H1 (cell line): ENCODE measurements around the gene MBTPS1. TPM values are rescaled to one million over a fixed set of nuclear protein-coding genes. Genes with fewer than 3 reads are reported as not detected.

Experiments
- CTCF ChIA-PET: fragments of 300-600 bp; sonication (Branson Sonifier 250); formaldehyde crosslinking; loops from one replicate; lab custom pipeline; 2021; ENCODE audit not compliant: partially characterized antibody; lab: Charles Lee
- POLR2A ChIA-PET: fragments of 300-600 bp; sonication (Branson Sonifier 250); formaldehyde crosslinking; loops from one replicate; lab custom pipeline; 2021; ENCODE audit warnings: inconsistent platforms; ENCODE audit not compliant: partially characterized antibody; lab: Charles Lee
- DNase-seq, 2 experiments: peaks; one replicate each; pipeline versions ENCODE4 v3.0.0 to v3.0.0-alpha.2; 2010 to 2022; ENCODE audit warnings: low spot score in 2 of 2, low read depth in 1 of 2, mixed read lengths in 1 of 2
- FAIRE-seq: peaks from 2 replicates; lab custom pipeline; 2011; peaks lifted over from hg19 to GRCh38; lab: Jason Lieb, UNC
- H2AFZ ChIP-seq: 2 replicates; pipeline ENCODE4 v1.8.1; 2012; ENCODE audit warnings: low read length, inconsistent platforms
- H2AK5ac ChIP-seq: 2 replicates; pipeline ENCODE4 v1.6.1; 2013; ENCODE audit warnings: low read depth, low read length
- H2BK120ac ChIP-seq: replicated peaks from 2 replicates; pipeline ENCODE3; 2013; ENCODE audit warnings: low read depth, low read length, inconsistent platforms
- H2BK12ac ChIP-seq: 2 replicates; pipeline ENCODE4 v1.6.1; 2013; ENCODE audit warnings: low read depth, low read length
- H2BK15ac ChIP-seq: 2 replicates; pipeline ENCODE4 v1.6.1; 2013; ENCODE audit warnings: low read length
- H2BK20ac ChIP-seq: 2 replicates; pipeline ENCODE4 v1.6.1; 2013; ENCODE audit warnings: low read length
- H2BK5ac ChIP-seq: 2 replicates; pipeline ENCODE4 v1.6.1; 2013; ENCODE audit warnings: low read depth, low read length
- H3K14ac ChIP-seq: 2 replicates; pipeline ENCODE4 v1.6.1; 2013; ENCODE audit warnings: inconsistent platforms; ENCODE audit not compliant: insufficient read length
- H3K18ac ChIP-seq: 2 replicates; pipeline ENCODE4 v1.6.1; 2013; ENCODE audit warnings: low read length; ENCODE audit errors: extremely low read depth
- H3K23ac ChIP-seq: 2 replicates; pipeline ENCODE4 v1.6.1; 2013; ENCODE audit warnings: inconsistent platforms; ENCODE audit not compliant: insufficient read length
- H3K23me2 ChIP-seq: 2 replicates; pipeline ENCODE4 v1.6.1; 2013; ENCODE audit warnings: low read depth, low read length
- H3K27ac ChIP-seq: 2 replicates; pipeline ENCODE4 v1.6.1; 2011; ENCODE audit warnings: low read depth, low read length, inconsistent platforms
- H3K27me3 ChIP-seq, 4 experiments: replicated peaks in 1 of 4; 1 replicate in 1 of 4; 2 replicates in 3 of 4; pipeline versions ENCODE4 v1.6.1 to v1.8.1; 2011 to 2013; ENCODE audit warnings: low read length in 3 of 4, mild to moderate bottlenecking in 3 of 4, inconsistent platforms in 2 of 4, mixed read lengths in 2 of 4, moderate library complexity in 1 of 4; ENCODE audit not compliant: control insufficient read depth in 3 of 4, insufficient read depth in 3 of 4; ENCODE audit errors: extremely low read depth in 1 of 4
- H3K36me3 ChIP-seq, 4 experiments: 2 replicates each; pipeline versions ENCODE4 v1.6.1 to v1.8.1; 2011 to 2013; ENCODE audit warnings: mild to moderate bottlenecking in 4 of 4, low read length in 3 of 4, moderate library complexity in 2 of 4, control low read depth in 1 of 4, inconsistent platforms in 1 of 4; ENCODE audit not compliant: insufficient read depth in 4 of 4, control insufficient read depth in 2 of 4
- H3K4ac ChIP-seq: replicated peaks from 2 replicates; pipeline ENCODE3; 2013; ENCODE audit warnings: low read length, low read depth, mixed read lengths, inconsistent platforms; ENCODE audit not compliant: insufficient read length
- H3K4me1 ChIP-seq, 4 experiments: replicated peaks in 1 of 4; 1 replicate in 1 of 4; 2 replicates in 3 of 4; pipeline versions ENCODE4 v1.6.1 to v1.8.1; 2011 to 2013; ENCODE audit warnings: low read length in 3 of 4, inconsistent platforms in 2 of 4, mixed read lengths in 1 of 4; ENCODE audit not compliant: insufficient read depth in 4 of 4, control insufficient read depth in 3 of 4
- H3K4me2 ChIP-seq, 2 experiments: 2 replicates each; pipeline versions ENCODE4 v1.6.1 to v1.8.1; 2011 to 2013; ENCODE audit warnings: low read depth in 2 of 2, low read length in 2 of 2, control low read depth in 1 of 2, inconsistent platforms in 1 of 2, mild to moderate bottlenecking in 1 of 2; ENCODE audit not compliant: insufficient read depth in 1 of 2
- H3K4me3 ChIP-seq, 4 experiments: fragments of 200-600, 300-600 bp in 1 of 4; sonication (generic), shearing (Covaris generic), sonication (Bioruptor Twin) in 1 of 4; 2 replicates each; pipeline versions ENCODE4 v1.5.1 to v1.8.1; 2011 to 2016; ENCODE audit warnings: low read length in 4 of 4, low read depth in 3 of 4, control low read depth in 2 of 4, inconsistent platforms in 2 of 4, mild to moderate bottlenecking in 2 of 4, mixed read lengths in 1 of 4, moderate library complexity in 1 of 4; ENCODE audit not compliant: insufficient read depth in 2 of 4; ENCODE audit errors: extremely low read depth in 1 of 4
- H3K56ac ChIP-seq: replicated peaks from 2 replicates; pipeline ENCODE3; 2013; ENCODE audit warnings: low read depth, mild to moderate bottlenecking, mixed read lengths, low read length, inconsistent platforms; ENCODE audit not compliant: insufficient read length
- H3K79me1 ChIP-seq: 2 replicates; pipeline ENCODE4 v1.6.1; 2013; ENCODE audit warnings: low read depth, low read length, control low read depth
- H3K79me2 ChIP-seq, 2 experiments: 2 replicates each; pipeline versions ENCODE4 v1.6.1 to v1.8.1; 2012 to 2013; ENCODE audit warnings: low read length in 2 of 2, mild to moderate bottlenecking in 2 of 2, inconsistent platforms in 1 of 2; ENCODE audit not compliant: insufficient read depth in 2 of 2, control insufficient read depth in 1 of 2
- H3K9ac ChIP-seq, 4 experiments: replicated peaks in 1 of 4; 1 replicate in 1 of 4; 2 replicates in 3 of 4; pipeline versions ENCODE4 v1.6.1 to v1.8.1; 2011 to 2013; ENCODE audit warnings: low read depth in 3 of 4, low read length in 3 of 4, control low read depth in 2 of 4, mild to moderate bottlenecking in 2 of 4, moderate library complexity in 2 of 4, inconsistent platforms in 1 of 4; ENCODE audit errors: extremely low read depth in 1 of 4
- H3K9me3 ChIP-seq, 2 experiments: 2 replicates each; pipeline versions ENCODE4 v1.6.1 to v1.8.1; 2012 to 2013; ENCODE audit warnings: mild to moderate bottlenecking in 2 of 2, moderate library complexity in 2 of 2, control low read depth in 1 of 2, inconsistent platforms in 1 of 2, low read depth in 1 of 2, low read length in 1 of 2, mixed read lengths in 1 of 2; ENCODE audit not compliant: insufficient read depth in 2 of 2
- H4K20me1 ChIP-seq, 2 experiments: replicated peaks in 1 of 2; 2 replicates each; pipeline versions ENCODE3 to v1.8.1; 2011 to 2013; ENCODE audit warnings: inconsistent platforms in 2 of 2, low read length in 2 of 2, mild to moderate bottlenecking in 1 of 2; ENCODE audit not compliant: insufficient read depth in 2 of 2, control insufficient read depth in 1 of 2
- H4K5ac ChIP-seq: 2 replicates; pipeline ENCODE4 v1.6.1; 2013; ENCODE audit warnings: low read length, low read depth, mixed read lengths, inconsistent platforms; ENCODE audit not compliant: insufficient read length
- H4K8ac ChIP-seq: 2 replicates; pipeline ENCODE4 v1.8.0; 2013; ENCODE audit warnings: mild to moderate bottlenecking, moderate library complexity, low read length, inconsistent platforms; ENCODE audit not compliant: insufficient read depth; ENCODE audit errors: extremely low read depth
- H4K91ac ChIP-seq: replicated peaks from 2 replicates; pipeline ENCODE3; 2013; ENCODE audit warnings: low read length, mixed read lengths, inconsistent platforms; ENCODE audit not compliant: insufficient read length
- ASH2L ChIP-seq: fragments of 200-600, 300-600 bp; sonication (generic); IDR thresholded peaks from one replicate; pipeline ENCODE4 v1.7.1; 2017; ENCODE audit warnings: low read length
- RAD21 ChIP-seq, 2 experiments: IDR thresholded peaks in 1 of 2; conservative IDR thresholded peaks in 1 of 2; 2 replicates each; pipeline ENCODE4 v1.6.1; 2011; ENCODE audit warnings: low read depth in 2 of 2, low read length in 2 of 2, improper control_type of control experiment in 1 of 2, inconsistent platforms in 1 of 2, mild to moderate bottlenecking in 1 of 2, moderate library complexity in 1 of 2
- WGBS, 2 experiments: shearing (Covaris generic) in 1 of 2; methylation state at CpG; one replicate each; pipeline versions ENCODE4 v1.1.6 to v1.1.7; 2013 to 2015; ENCODE audit warnings: low lambda C conversion rate in 2 of 2, mixed read lengths in 2 of 2, inconsistent platforms in 1 of 2, low coverage in 1 of 2, missing lambda C conversion rate in 1 of 2; ENCODE audit not compliant: insufficient replicate concordance in 2 of 2, insufficient coverage in 1 of 2, insufficient read length in 1 of 2; ENCODE audit errors: extremely low coverage in 1 of 2, missing lambda C conversion rate in 1 of 2; 5-methylcytosine and 5-hydroxymethylcytosine counted together
- polyA plus RNA-seq, 7 experiments: library from polyadenylated mRNA; depleted of rRNA in 3 of 7; stranded (reverse) in 5 of 7; unstranded in 2 of 7; fragments of >200 nt in 5 of 7; fragments of 200-250 nt in 2 of 7; gene quantifications; 1 replicate in 5 of 7; 2 replicates in 1 of 7; 4 replicates in 1 of 7; pipeline versions ENCODE4 v1.2.1 to v1.2.3, GENCODE V29; 2011 to 2013; ENCODE audit warnings: missing spikeins in 2 of 7, mixed read lengths in 2 of 7
- total RNA-seq: library from RNA; stranded (reverse); fragmentation: NEBNext Ultra II Directional; extraction: Animal tissue kit (Norgen Biotek cat#: 25700); gene quantifications from 2 replicates; pipeline ENCODE4 v1.2.1, GENCODE V29; 2021

MBTPS1 gene
- total and polyA plus RNA-seq, 2 of the 8 experiments (the other 6 are each of a cell fraction or from before 2014, with no cell fraction given), result 30.6 to 53.3 TPM

- H3K56ac ChIP-seq, result no peak overlapping the region
- H3K79me1 ChIP-seq, result no peaks in the 10 kb centered on the region
- no peak overlapping the region for H3K27ac ChIP-seq
- H2BK120ac ChIP-seq, result no peak overlapping the region
- FAIRE-seq, result no peak
- H3K18ac ChIP-seq, result no peak overlapping the region
- H3K23ac ChIP-seq, result no peak overlapping the region
- H3K14ac ChIP-seq, result no peak overlapping the region
- no peak overlapping the region for H2BK5ac ChIP-seq
- H3K9ac ChIP-seq, result no peak overlapping the region
- H2BK15ac ChIP-seq, result no peak overlapping the region
- no peak overlapping the region for H2BK12ac ChIP-seq
- TF ChIP-seq RAD21 (IDR thresholded peaks at IDR 0.05 in 1 of 2, conservative IDR thresholded peaks at IDR 0.05 in 1 of 2; ENCODE audit: low read depth in 2 of 2, low read length in 2 of 2), result 0 out of 4 replicates have a peak, but pooled peaks of 1 of the 2 experiments have one; percentile 3
- TF ChIP-seq ASH2L, result no peak
- WGBS, 2 experiments, result 89% methylated on average over 5 of the region's 5 CpGs; no CpG with 5 or more reads in 1 of the 2 experiments
- H2AFZ ChIP-seq, result no peak overlapping the region
- no peak overlapping the region for H4K5ac ChIP-seq
- ChIA-PET CTCF (interaction anchor here (0.7 to 5.0 kb wide), 6 partner anchors 12 to 173 kb away, joined by 3 to 32 read pairs (median 4); partner anchors contain the start of genes DNAAF1 and HSDL1), POLR2A (interaction anchor here (0.7 to 0.8 kb wide), 2 partner anchors 19 to 21 kb away, joined by 3 read pairs; no protein-coding TSS in a partner anchor)
- no peak overlapping the region for H2BK20ac ChIP-seq
- H4K8ac ChIP-seq, result no peak overlapping the region
- no peaks in the 10 kb centered on the region for H4K20me1 ChIP-seq
- no peak for DNase-seq
- no peaks in the 10 kb centered on the region for H3K27me3 ChIP-seq
- no peak overlapping the region for H3K4ac ChIP-seq
- no peaks in the 10 kb centered on the region for H3K36me3 ChIP-seq
- H4K91ac ChIP-seq, result no peak overlapping the region
- H2AK5ac ChIP-seq, result no peak overlapping the region
- no peak overlapping the region for H3K4me3 ChIP-seq
- H3K9me3 ChIP-seq, result no peaks in the 10 kb centered on the region
- H3K4me1 ChIP-seq, result no peaks in the 10 kb centered on the region
- no peaks in the 10 kb centered on the region for H3K23me2 ChIP-seq
- no peaks in the 10 kb centered on the region for H3K79me2 ChIP-seq
- no peak overlapping the region for H3K4me2 ChIP-seq
Observed at GRCh38 chr16:84156342-84156784, 39.6 kb upstream of the MBTPS1 start.
